Measurements from ENCODE around the gene PPP2R1B.

DNA sequence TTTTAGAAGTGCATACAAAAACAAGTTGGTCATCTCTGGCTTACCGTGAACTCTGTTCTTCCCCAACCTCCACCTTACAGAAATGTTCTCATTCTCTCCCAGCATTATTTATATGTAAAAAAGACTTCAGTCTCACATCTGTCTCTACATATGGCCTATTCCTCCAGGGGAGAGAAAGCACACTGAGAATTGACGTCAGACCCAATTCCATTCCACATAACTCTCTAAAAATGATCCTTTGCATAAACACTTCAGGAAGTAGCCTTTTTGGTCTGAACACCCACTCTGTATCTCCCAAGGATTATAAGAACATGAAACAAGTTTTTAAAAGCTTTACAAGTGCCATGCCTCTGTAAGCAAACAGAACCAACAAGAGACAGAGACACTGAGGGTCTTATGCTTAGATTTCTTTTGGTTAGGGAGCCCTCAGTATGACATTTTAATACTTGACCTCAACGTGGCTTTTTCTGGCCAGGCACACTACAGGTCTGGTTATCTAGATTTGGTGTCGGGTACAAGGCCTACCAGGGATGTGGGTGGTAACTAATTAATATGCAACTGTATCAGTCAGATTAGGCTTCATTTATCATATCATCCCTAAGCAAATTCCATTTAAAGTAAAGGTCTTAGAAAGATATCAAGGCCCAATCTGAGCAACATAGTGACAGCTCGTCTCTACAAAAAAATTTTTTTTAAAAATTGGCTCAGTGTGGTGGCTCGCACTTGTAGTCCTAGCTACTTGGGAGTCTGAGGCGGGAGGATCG, 48.5 kb upstream of the PPP2R1B start:
- TF ChIP-seq, protein P1, sequence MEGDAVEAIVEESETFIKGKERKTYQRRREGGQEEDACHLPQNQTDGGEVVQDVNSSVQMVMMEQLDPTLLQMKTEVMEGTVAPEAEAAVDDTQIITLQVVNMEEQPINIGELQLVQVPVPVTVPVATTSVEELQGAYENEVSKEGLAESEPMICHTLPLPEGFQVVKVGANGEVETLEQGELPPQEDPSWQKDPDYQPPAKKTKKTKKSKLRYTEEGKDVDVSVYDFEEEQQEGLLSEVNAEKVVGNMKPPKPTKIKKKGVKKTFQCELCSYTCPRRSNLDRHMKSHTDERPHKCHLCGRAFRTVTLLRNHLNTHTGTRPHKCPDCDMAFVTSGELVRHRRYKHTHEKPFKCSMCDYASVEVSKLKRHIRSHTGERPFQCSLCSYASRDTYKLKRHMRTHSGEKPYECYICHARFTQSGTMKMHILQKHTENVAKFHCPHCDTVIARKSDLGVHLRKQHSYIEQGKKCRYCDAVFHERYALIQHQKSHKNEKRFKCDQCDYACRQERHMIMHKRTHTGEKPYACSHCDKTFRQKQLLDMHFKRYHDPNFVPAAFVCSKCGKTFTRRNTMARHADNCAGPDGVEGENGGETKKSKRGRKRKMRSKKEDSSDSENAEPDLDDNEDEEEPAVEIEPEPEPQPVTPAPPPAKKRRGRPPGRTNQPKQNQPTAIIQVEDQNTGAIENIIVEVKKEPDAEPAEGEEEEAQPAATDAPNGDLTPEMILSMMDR (IDR thresholded peaks at IDR 0.05; ENCODE audit: low read depth, low read length, poor library complexity, severe bottlenecking) = no peak
- TF ChIP-seq EZH2phosphoT487 (IDR thresholded peaks at IDR 0.05; ENCODE audit: borderline replicate concordance, low read length) = no peak
